BE2C (cell line): ENCODE results near the gene NUBPL.

Source experiments
- DNase-seq: peaks from one replicate; pipeline ENCODE4 v3.0.0-alpha.2; 2020
- H3K27me3 ChIP-seq: fragments of 250-450 bp; sonication (Bioruptor Pico); 2 replicates; pipeline ENCODE4 v1.5.1; 2020; ENCODE audit warnings: mild to moderate bottlenecking
- H3K36me3 ChIP-seq: fragments of 250-450 bp; sonication (Bioruptor Pico); 2 replicates; pipeline ENCODE4 v1.5.1; 2020; ENCODE audit warnings: mild to moderate bottlenecking
- H3K4me1 ChIP-seq: fragments of 250-450 bp; sonication (Bioruptor Pico); 2 replicates; pipeline ENCODE4 v1.5.1; 2020
- H3K4me3 ChIP-seq: 2 replicates; pipeline ENCODE4 v1.5.1; 2011; ENCODE audit warnings: low read depth, low read length
- H3K9me3 ChIP-seq: fragments of 250-450 bp; sonication (Bioruptor Pico); 2 replicates; pipeline ENCODE4 v1.5.1; 2020
- CTCF ChIP-seq: IDR thresholded peaks from 2 replicates; pipeline ENCODE4 v1.5.1; 2012; ENCODE audit warnings: mild to moderate bottlenecking, low read depth, low read length

NUBPL gene

GRCh38 chr14:31880935-31881334, 319.7 kb downstream of the NUBPL start:
- H3K9me3 ChIP-seq, result no peaks in the 10 kb centered on the region
- no peaks in the 10 kb centered on the region for H3K4me1 ChIP-seq
- no peaks in the 10 kb centered on the region for H3K36me3 ChIP-seq
- peaks cover 4% of the 10 kb centered on the region for H3K27me3 ChIP-seq
- TF ChIP-seq CTCF, result no peak
- H3K4me3 ChIP-seq, result no peak overlapping the region
- DNase-seq, result no peak

GRCh38 chr14:31881531-31882310, 320.5 kb downstream of the NUBPL start:
- H3K4me3 ChIP-seq, result no peak overlapping the region
- no peak for TF ChIP-seq CTCF
- no peaks in the 10 kb centered on the region for H3K36me3 ChIP-seq
- no peaks in the 10 kb centered on the region for H3K4me1 ChIP-seq
- no peak for DNase-seq
- H3K27me3 ChIP-seq, result peaks cover 4% of the 10 kb centered on the region
- no peaks in the 10 kb centered on the region for H3K9me3 ChIP-seq

GRCh38 chr14:31884238-31884637, 323.0 kb downstream of the NUBPL start:
- H3K9me3 ChIP-seq, result no peaks in the 10 kb centered on the region
- no peaks in the 10 kb centered on the region for H3K4me1 ChIP-seq
- TF ChIP-seq CTCF, result no peak
- DNase-seq, result no peak
- H3K4me3 ChIP-seq, result no peak overlapping the region
- no peaks in the 10 kb centered on the region for H3K36me3 ChIP-seq
- H3K27me3 ChIP-seq, result peaks cover 3% of the 10 kb centered on the region; the same call in 1 of the 2 replicates

GRCh38 chr14:31884776-31885379, 323.7 kb downstream of the NUBPL start:
- H3K4me3 ChIP-seq, result no peak overlapping the region
- no peak for TF ChIP-seq CTCF
- no peaks in the 10 kb centered on the region for H3K36me3 ChIP-seq
- no peaks in the 10 kb centered on the region for H3K4me1 ChIP-seq
- peaks cover 3% of the 10 kb centered on the region; the same call in 1 of the 2 replicates for H3K27me3 ChIP-seq
- no peak for DNase-seq
- H3K9me3 ChIP-seq, result no peaks in the 10 kb centered on the region

GRCh38 chr14:31886156-31886835, 325.1 kb downstream of the NUBPL start:
- Histone ChIP-seq H3K36me3 (no peaks in the 10 kb centered on the region), H3K27me3 (peaks cover 3% of the 10 kb centered on the region; the same call in 1 of the 2 replicates), H3K4me3 (no peak overlapping the region), H3K4me1 (no peaks in the 10 kb centered on the region), H3K9me3 (no peaks in the 10 kb centered on the region)
- no peak for TF ChIP-seq CTCF
- DNase-seq, result no peak
